Lung (tissue), 12 donors: ENCODE results near the gene UNC5B. TPM values are rescaled to one million over a fixed set of nuclear protein-coding genes. Genes with fewer than 3 reads are reported as not detected.

Experiments
- ATAC-seq: fragments of 200-7000 bp; cut with Tn5 transposase; one replicate; pipeline ENCODE4 v1.9.1; 2020; ENCODE audit warnings: moderate number of reproducible peaks; ENCODE audit not compliant: insufficient read depth, low FRiP score
- DNase-seq, 3 donors: peaks; one replicate each; pipeline ENCODE4 v3.0.0-alpha.2; 2013 to 2017
- H3K27ac ChIP-seq, 2 donors: one replicate each; pipeline ENCODE4 v1.5.1; 2013; ENCODE audit warnings: mild to moderate bottlenecking in 2 of 2, moderate library complexity in 2 of 2, control low read depth in 1 of 2, inconsistent platforms in 1 of 2, low read depth in 1 of 2, low read length in 1 of 2
- H3K27me3 ChIP-seq, 3 donors: one replicate each; pipeline ENCODE4 v1.5.1; 2013; ENCODE audit warnings: low read length in 2 of 3; ENCODE audit not compliant: control insufficient read depth in 3 of 3, insufficient read depth in 3 of 3
- H3K36me3 ChIP-seq, 4 donors: one replicate each; pipeline ENCODE4 v1.5.1; 2013; ENCODE audit warnings: low read length in 4 of 4, mild to moderate bottlenecking in 1 of 4, moderate library complexity in 1 of 4; ENCODE audit not compliant: control insufficient read depth in 4 of 4, insufficient read depth in 4 of 4
- H3K4me1 ChIP-seq, 5 donors: one replicate each; pipeline ENCODE4 v1.5.1; 2013; ENCODE audit warnings: low read length in 5 of 5, mild to moderate bottlenecking in 2 of 5, moderate library complexity in 1 of 5; ENCODE audit not compliant: control insufficient read depth in 5 of 5, insufficient read depth in 5 of 5
- H3K4me3 ChIP-seq: one replicate; pipeline ENCODE4 v1.5.1; 2013; ENCODE audit warnings: mild to moderate bottlenecking, control low read depth, moderate library complexity
- H3K9ac ChIP-seq, 2 donors: one replicate each; pipeline ENCODE4 v1.5.1; 2013; ENCODE audit warnings: low read length in 2 of 2, control low read depth in 1 of 2; ENCODE audit not compliant: insufficient read depth in 1 of 2
- H3K9me3 ChIP-seq, 4 donors: one replicate each; pipeline ENCODE4 v1.5.1; 2013; ENCODE audit warnings: low read length in 3 of 4, mild to moderate bottlenecking in 1 of 4, moderate library complexity in 1 of 4; ENCODE audit not compliant: control insufficient read depth in 4 of 4, insufficient read depth in 3 of 4
- CTCF ChIP-seq: IDR thresholded peaks from 2 replicates; pipeline ENCODE4 v1.5.1; 2012; ENCODE audit warnings: mild to moderate bottlenecking; ENCODE audit errors: control extremely low read depth, extremely low read depth
- WGBS, 2 donors: extraction: QIAGEN DNeasy Blood & Tissue Kit; methylation state at CpG; one replicate each; pipeline ENCODE4 v1.1.7; 2013; 5-methylcytosine and 5-hydroxymethylcytosine counted together
- polyA plus RNA-seq, 2 donors: library from polyadenylated mRNA; stranded (reverse); fragments of 200-250 nt; gene quantifications; one replicate each; pipeline ENCODE4 v1.2.1, GENCODE V29; 2013
- total RNA-seq, 2 donors: library from RNA; depleted of rRNA in 1 of 2; stranded (reverse); fragments of >200 nt in 1 of 2; gene quantifications; one replicate each; pipeline ENCODE4 v1.2.1, GENCODE V29; 2014 to 2021
- donor health status: control.
- donor health status: control.
- donor health status: Bipolar disorder and iron deficiency.
- donor health status: healthy.
- donor health status: DM: yes; HTN: yes; CAD: no.

UNC5B gene
- total and polyA plus RNA-seq, 4 donors = 4.4 to 23.8 (median 8.3) TPM

GRCh38 chr10:71286521-71287294, 74.3 kb downstream of the UNC5B start:
- Histone ChIP-seq H3K9me3 (no peaks in the 10 kb centered on the region), H3K27ac (no peak overlapping the region), H3K36me3 (peaks cover 0 to 36% (median 25%) of the 10 kb centered on the region in 4 donors), H3K27me3 (no peaks in the 10 kb centered on the region), H3K4me3 (no peak overlapping the region), H3K9ac (no peak overlapping the region), H3K4me1 (no peaks in the 10 kb centered on the region)
- no peak for DNase-seq
- no peak for ATAC-seq
- TF ChIP-seq CTCF = no peak
- 75 to 84% methylated on average over 17 of the region's 17 CpGs for WGBS, 2 donors

GRCh38 chr10:71287456-71287855, 75.1 kb downstream of the UNC5B start:
- Histone ChIP-seq H3K4me1 (no peaks in the 10 kb centered on the region), H3K36me3 (peaks cover 0 to 33% (median 26%) of the 10 kb centered on the region in 4 donors), H3K27ac (no peak overlapping the region), H3K4me3 (no peak overlapping the region), H3K9ac (no peak overlapping the region), H3K9me3 (no peaks in the 10 kb centered on the region), H3K27me3 (no peaks in the 10 kb centered on the region)
- no peak for TF ChIP-seq CTCF
- WGBS, 2 donors = 88 to 89% methylated on average over 14 of the region's 14 CpGs
- DNase-seq (no peak), ATAC-seq (no peak)

- Histone ChIP-seq H3K27me3 (no peaks in the 10 kb centered on the region), H3K4me1 (no peaks in the 10 kb centered on the region), H3K4me3 (no peak overlapping the region), H3K9ac (no peak overlapping the region), H3K9me3 (no peaks in the 10 kb centered on the region), H3K36me3 (peaks cover 0 to 34% (median 26%) of the 10 kb centered on the region in 4 donors), H3K27ac (no peak overlapping the region)
- ATAC-seq (no peak), DNase-seq (no peak)
- no peak for TF ChIP-seq CTCF
- 91 to 93% methylated on average over 15 of the region's 15 CpGs for WGBS, 2 donors
Measured at GRCh38 chr10:71288461-71288860, 76.1 kb downstream of the UNC5B start.
